Activated T-cell treated with anti-CD3 and anti-CD28 coated beads, Interleukin-2, amount 50 U/mL, for 4 hours (primary cell): ENCODE data around the gene NEDD4. TPM values are rescaled to one million over a fixed set of nuclear protein-coding genes. Genes with fewer than 3 reads are reported as not detected.
"Not testable (repeated sequence)": the region's sequence is repeated elsewhere in the genome, so short reads cannot be mapped to it uniquely, and the experiment has no call there.

Experiments
- ATAC-seq, 2 donors: fragments of 200-7000 bp; cut with Tn5 transposase; one replicate each; pipeline ENCODE4 v1.10.0; 2021
- DNase-seq: peaks from one replicate; pipeline ENCODE4 v3.0.0-alpha.2; 2020
- H3K27me3 Mint-ChIP-seq: one replicate; pipeline ENCODE4 v1.8.0; 2021; ENCODE audit warnings: low read depth, mixed read lengths
- H3K36me3 Mint-ChIP-seq: one replicate; pipeline ENCODE4 v1.8.0; 2022; ENCODE audit warnings: mixed read lengths; ENCODE audit not compliant: insufficient read depth
- H3K4me1 Mint-ChIP-seq: one replicate; pipeline ENCODE4 v1.8.0; 2021; ENCODE audit warnings: low read depth, mixed read lengths
- H3K4me3 Mint-ChIP-seq: one replicate; pipeline ENCODE4 v1.8.0; 2021; ENCODE audit warnings: mild to moderate bottlenecking, moderate library complexity, mixed read lengths
- H3K9me3 Mint-ChIP-seq: one replicate; pipeline ENCODE4 v1.8.0; 2021; ENCODE audit warnings: mixed read lengths
- total RNA-seq, 3 donors: library from RNA; stranded (reverse); gene quantifications; one replicate each; pipeline ENCODE4 v1.2.1, GENCODE V29; 2021

The NEDD4 gene
- total RNA-seq, 3 donors from 2014 or later = 4.5 to 9.4 (median 8.0) TPM

DNA sequence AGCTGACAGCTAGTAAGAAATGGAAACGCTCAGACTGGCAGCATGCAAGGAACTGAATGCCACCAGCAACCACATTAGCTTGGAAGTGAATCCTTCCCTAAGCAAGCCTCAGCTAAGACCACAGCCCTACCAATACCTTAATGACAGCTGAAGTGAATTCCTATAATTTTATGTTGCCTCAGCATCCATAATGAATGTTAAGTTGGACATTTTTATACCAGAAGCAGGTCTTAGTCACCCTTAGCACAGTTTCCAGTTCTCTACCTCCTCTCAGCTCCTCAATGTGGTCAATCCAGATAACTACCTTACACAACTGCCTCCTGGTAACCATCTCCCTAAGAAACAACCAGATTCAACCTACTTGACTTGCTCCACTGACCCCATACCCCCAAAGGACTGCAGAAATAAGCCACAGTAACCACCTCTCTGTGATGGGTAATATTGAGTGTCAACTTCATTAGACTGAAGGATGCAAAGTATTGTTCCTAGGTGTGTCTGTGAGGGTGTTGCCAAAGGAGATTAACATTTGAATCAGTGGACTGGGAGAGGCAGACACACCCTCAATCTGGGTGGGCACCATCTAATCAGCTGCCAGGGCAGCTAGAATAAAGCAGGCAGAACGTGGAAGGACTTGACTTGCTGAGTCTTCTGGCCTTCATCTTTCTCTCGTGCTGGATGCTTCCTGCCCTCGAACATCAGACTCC lies 33.5 kb downstream of the NEDD4 start:
- H3K9me3 Mint-ChIP-seq = no peaks in the 10 kb centered on the region
- no peak overlapping the region for H3K4me3 Mint-ChIP-seq
- no peaks in the 10 kb centered on the region for H3K4me1 Mint-ChIP-seq
- no peak for ATAC-seq
- DNase-seq = no peak
- H3K36me3 Mint-ChIP-seq = peaks cover 1% of the 10 kb centered on the region
- H3K27me3 Mint-ChIP-seq = no peaks in the 10 kb centered on the region

DNA sequence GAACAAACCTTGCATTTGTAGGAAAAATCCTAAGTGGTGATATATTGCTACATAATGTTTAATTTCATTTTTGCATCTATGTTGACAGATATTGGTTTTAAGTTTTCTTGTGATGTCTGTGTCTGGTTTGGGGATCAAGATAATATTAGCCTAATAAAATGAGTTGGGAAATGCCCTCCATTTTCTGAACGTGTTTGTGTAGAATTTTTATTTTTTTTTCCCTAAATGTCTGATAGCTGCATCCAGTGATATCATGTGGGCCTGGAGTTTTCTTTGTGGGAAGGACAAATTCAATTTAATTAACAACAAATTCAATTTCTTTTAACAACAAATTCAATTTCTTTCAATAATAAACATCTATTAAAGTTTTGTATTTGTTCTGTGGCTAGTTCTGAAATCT lies 35.1 kb downstream of the NEDD4 start:
- Mint-ChIP-seq H3K36me3 (no peaks in the 10 kb centered on the region), H3K9me3 (no peaks in the 10 kb centered on the region), H3K4me3 (no peak overlapping the region), H3K27me3 (no peaks in the 10 kb centered on the region), H3K4me1 (no peaks in the 10 kb centered on the region)
- no peak for DNase-seq
- ATAC-seq = no peak

DNA sequence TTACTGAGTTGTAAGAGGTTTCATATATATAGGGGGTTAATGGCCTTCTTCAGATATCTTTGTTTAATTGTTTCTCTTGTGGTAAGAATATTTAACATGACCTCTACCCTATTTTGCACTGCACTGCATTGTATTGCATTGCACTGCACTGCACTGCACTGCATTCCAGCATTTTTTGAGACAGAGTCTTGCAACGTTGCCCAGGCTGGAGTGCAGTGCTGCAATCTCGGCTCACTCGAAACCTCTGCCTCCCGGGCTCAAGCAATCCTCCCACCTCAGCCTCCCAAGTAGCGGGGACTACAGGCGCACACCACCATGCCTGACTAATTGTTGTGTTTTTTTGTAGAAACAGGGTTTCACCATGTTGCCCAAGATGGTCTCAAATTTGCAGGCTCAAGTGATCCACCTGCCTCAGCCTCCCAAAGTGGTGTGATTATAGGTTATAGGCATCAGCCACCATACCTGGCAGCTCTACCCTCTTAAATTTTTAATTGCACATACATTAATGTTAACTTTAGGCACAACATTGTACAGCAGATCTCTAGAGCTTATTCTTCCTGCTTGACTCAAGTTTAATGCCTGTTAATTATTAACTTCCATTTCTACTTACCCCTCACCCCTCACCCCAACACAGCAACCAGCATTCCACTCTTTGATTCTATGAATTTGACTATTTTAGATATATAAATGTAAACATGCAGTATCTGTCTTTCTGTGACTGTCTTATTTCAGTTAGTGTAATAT lies 38.4 kb downstream of the NEDD4 start:
- Mint-ChIP-seq H3K9me3 (no peaks in the 10 kb centered on the region), H3K27me3 (no peaks in the 10 kb centered on the region), H3K4me1 (no peaks in the 10 kb centered on the region), H3K4me3 (no peak overlapping the region), H3K36me3 (no peaks in the 10 kb centered on the region)
- ATAC-seq (no peak), DNase-seq (no peak)

DNA sequence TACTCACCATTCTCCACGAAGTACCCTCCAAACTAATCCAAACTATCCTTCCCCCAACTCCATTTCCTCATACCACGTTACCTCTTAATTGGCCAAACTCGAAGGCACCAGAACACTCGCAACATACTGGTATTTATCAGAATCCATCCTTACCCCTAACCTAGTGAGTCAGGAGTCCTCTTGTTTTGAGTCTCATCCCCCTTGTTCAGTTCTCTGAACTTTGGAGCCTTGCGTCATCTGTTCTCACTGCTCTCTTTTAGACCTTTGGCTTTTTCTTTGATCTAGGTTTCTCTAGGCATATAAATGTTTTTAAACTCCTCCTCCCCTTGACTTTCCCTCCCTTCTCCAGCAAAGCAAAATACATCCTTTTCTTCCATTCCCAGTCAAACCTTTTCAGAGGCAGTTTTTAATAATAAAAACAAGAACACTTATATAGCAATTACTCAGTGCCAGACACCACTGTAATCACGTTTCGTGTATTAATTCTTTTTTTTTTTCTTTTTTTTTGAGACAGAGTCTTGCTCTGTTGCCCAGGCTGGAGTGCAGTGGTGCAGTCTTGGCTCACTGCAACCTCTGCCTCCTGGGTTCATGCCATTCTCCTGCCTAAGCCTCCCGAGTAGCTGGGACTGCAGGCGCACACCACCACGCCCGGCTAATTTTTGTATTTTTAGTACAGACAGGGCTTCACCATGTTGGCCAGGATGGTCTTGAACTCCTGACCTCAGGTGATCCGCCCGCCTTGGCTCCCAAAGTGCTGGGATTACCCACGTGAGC lies 40.7 kb downstream of the NEDD4 start:
- H3K9me3 Mint-ChIP-seq, H3K4me3 Mint-ChIP-seq, ATAC-seq, H3K27me3 Mint-ChIP-seq, H3K36me3 Mint-ChIP-seq, H3K4me1 Mint-ChIP-seq, DNase-seq: not testable (repeated sequence)

DNA sequence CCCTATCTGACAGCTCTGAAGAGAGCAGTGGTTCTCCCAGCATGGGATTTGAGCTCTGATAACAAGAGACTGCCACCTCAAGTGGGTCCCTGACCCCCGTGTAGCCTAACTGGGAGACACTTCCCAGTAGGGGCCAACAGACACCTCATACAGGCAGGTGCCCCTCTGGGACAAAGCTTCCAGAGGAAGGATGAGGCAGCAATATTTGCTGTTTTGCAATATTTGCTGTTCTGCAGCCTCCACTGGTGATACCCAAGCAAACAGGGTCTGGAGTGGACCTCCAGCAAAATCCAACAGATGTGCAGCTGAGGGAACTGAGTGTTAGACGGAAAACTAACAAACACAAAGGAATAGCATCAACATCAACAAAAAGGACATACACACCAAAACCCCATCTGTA lies 48.8 kb downstream of the NEDD4 start:
- H3K27me3 Mint-ChIP-seq, ATAC-seq, H3K36me3 Mint-ChIP-seq, DNase-seq, H3K4me3 Mint-ChIP-seq, H3K4me1 Mint-ChIP-seq: not testable (repeated sequence)
- H3K9me3 Mint-ChIP-seq = peaks cover 21% of the 10 kb centered on the region

DNA sequence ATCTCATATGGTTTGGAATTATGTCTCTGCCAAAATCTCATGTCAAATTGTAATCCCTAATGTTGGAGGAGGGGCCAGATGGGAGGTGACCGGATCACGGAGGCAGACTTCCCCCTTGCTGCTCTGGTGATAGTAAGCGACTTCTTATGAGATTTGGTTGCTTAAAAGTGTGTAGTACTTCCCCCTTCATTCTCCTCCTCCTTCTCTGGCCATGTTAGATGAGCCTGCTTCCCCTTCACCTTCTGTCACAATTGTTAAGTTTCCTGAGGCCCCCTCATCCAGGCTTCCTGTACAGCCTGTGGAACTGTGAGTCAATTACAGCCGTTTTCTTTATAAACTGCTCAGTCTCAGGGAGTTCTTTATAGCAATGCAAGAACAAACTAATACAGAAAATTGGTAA lies 51.1 kb downstream of the NEDD4 start:
- H3K4me3 Mint-ChIP-seq = no peak overlapping the region
- H3K36me3 Mint-ChIP-seq = peaks cover 10% of the 10 kb centered on the region
- H3K4me1 Mint-ChIP-seq = no peaks in the 10 kb centered on the region
- DNase-seq (no peak), ATAC-seq (no peak)
- H3K9me3 Mint-ChIP-seq = peaks cover 25% of the 10 kb centered on the region
- no peaks in the 10 kb centered on the region for H3K27me3 Mint-ChIP-seq

DNA sequence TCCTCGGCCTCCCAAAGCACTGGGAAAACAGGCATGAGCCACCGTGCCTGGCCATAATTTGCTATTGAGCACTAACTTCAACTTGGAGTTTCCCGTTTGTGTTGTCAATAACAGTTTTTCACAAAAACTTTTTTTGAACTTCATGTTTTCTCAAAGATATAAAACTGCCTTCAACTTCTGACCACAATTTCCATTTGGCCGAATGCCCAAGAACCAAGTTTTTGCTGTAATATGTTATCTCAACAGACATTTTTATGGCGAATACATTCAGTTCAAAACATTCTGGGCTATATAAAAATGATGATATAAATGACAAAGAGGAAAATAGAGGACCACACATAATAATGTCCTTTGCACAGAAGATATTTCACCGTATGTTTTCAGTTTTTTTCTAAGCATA lies 56.4 kb downstream of the NEDD4 start:
- Mint-ChIP-seq H3K36me3 (peaks cover 11% of the 10 kb centered on the region), H3K4me1 (no peaks in the 10 kb centered on the region), H3K9me3 (peaks cover 10% of the 10 kb centered on the region), H3K4me3 (no peak overlapping the region), H3K27me3 (no peaks in the 10 kb centered on the region)
- DNase-seq (no peak), ATAC-seq (no peak)

DNA sequence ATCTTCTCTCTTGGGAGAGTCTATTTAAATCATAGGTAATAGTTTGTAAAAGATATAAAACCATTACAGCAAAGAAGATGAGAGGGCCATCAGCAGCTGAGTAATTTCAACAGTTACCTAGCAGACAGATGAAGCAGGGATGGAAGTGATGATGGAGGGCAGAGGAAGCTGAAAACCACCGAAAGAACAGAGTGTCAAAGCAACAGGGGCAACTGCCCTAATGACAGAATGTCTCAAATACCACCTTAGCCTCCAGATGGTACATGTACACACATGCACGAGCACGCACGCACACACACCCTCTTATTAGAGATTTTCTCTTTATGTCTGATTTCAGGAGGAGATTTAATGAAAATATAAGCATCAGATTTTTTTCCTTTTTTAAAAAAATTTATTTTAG lies 64.5 kb downstream of the NEDD4 start:
- no peak overlapping the region for H3K4me3 Mint-ChIP-seq
- H3K36me3 Mint-ChIP-seq = peaks cover 7% of the 10 kb centered on the region
- H3K27me3 Mint-ChIP-seq = no peaks in the 10 kb centered on the region
- no peak for DNase-seq
- H3K4me1 Mint-ChIP-seq = no peaks in the 10 kb centered on the region
- peaks cover 5% of the 10 kb centered on the region for H3K9me3 Mint-ChIP-seq
- no peak for ATAC-seq

DNA sequence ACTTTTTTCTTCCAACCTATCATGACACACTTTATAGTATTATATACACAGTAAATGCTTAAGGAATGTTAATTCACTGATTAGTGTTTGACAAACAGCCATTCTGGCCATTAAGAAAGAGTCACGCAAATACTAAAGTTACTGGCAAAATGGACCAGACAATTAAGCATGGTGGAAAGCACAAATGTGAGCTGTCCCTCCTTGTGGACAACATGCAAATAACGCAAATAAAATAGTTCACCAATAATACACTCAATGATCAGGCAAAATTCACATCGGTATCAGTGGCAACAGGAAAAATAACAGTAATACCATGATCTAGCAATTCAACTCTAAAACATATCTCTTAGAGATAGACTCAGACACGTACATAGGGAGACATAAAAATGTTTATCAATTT lies 71.7 kb downstream of the NEDD4 start:
- H3K27me3 Mint-ChIP-seq = no peaks in the 10 kb centered on the region
- no peak for DNase-seq
- no peaks in the 10 kb centered on the region for H3K4me1 Mint-ChIP-seq
- no peak overlapping the region for H3K4me3 Mint-ChIP-seq
- no peaks in the 10 kb centered on the region for H3K9me3 Mint-ChIP-seq
- no peak for ATAC-seq
- H3K36me3 Mint-ChIP-seq = no peaks in the 10 kb centered on the region

DNA sequence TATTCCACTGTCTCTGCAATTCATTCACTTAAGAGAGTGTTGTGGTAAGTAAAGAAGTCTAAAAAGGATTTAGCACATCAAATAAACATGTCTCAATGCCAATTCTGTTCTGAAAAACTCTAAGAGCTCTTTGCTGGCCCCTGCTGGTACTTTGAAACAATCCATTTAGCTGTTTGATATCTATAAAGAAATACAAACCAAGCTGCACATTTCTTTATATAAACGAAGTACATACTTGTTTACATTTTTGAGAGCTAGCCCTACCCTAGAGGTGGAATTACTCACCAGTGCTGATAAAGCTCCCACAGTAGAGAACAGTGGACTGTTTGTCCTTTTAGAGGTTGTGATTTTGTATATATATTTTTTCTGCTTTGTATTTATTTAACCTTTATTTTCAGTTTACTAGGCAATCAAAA lies 75.5 kb downstream of the NEDD4 start:
- ATAC-seq = no peak
- DNase-seq = no peak
- Mint-ChIP-seq H3K4me3 (no peak overlapping the region), H3K9me3 (no peaks in the 10 kb centered on the region), H3K4me1 (no peaks in the 10 kb centered on the region), H3K36me3 (no peaks in the 10 kb centered on the region), H3K27me3 (no peaks in the 10 kb centered on the region)

DNA sequence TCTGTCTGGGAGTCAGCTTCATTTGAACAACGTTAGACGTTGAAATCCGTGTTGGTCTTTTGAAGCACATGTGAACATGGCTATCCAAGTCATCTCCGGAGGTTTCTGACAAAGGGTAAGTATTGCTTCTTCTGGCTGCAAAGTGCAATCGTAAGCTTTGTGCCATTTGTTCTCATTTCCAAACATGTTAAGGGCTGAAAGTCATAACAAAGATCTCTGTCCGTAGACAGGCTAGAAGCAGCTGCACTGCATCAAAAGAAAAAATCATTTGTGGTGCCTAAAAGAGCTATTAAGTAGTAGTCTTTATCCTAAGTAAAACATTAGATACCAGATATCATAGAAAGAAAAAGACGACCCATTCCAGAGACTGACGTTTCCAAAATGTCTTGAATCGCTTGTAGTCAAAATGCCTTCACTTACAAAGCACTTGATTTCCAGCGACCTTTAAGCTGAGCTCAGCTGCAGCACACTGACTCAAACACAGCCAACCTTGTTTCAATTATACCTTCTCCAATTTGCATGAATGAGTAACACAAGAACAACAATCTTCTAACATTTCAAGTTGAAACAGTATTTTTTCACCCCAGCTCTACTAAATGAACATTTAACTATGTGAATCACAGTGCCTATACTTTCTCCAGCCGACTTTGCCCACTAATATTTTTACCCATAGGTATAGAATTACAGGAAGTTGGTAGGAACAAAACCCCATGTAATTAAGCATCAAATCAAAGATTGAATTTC lies 76.6 kb downstream of the NEDD4 start:
- H3K9me3 Mint-ChIP-seq = no peaks in the 10 kb centered on the region
- no peaks in the 10 kb centered on the region for H3K4me1 Mint-ChIP-seq
- ATAC-seq (no peak), DNase-seq (no peak)
- no peaks in the 10 kb centered on the region for H3K27me3 Mint-ChIP-seq
- no peak overlapping the region for H3K4me3 Mint-ChIP-seq
- H3K36me3 Mint-ChIP-seq = no peaks in the 10 kb centered on the region

DNA sequence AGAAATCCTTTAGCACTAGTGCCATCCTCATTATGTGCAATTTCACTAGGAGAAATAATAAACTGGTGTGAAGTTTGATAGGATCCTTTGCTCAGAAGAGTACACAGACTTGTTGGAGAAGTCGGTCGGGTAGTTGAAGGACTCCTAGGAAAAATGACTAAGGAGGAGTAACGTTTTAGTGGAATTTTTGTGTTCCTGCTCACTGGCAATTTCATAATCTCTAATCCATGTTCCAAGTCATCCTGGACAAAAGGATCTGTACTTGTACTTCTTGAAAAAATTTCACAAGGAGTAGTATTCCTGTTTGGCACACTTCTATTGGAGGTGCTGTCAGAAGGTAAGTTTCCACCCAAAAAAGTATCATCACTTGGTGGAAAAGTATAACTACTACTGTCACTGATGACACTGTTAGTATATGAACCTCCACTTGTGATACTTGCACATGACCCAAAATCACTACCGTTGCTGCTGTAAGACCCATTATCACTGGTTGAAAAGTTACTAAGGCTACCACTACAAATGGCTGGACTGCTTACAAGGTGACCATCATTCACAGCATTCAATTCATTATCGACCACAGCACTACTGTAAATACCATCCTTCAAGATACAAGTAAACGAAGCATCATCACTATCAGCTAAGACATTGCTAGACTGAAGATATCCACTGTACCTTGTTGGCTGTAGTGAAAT lies 77.4 kb downstream of the NEDD4 start:
- no peak for ATAC-seq
- no peak overlapping the region for H3K4me3 Mint-ChIP-seq
- H3K36me3 Mint-ChIP-seq = no peaks in the 10 kb centered on the region
- H3K4me1 Mint-ChIP-seq = no peaks in the 10 kb centered on the region
- no peaks in the 10 kb centered on the region for H3K27me3 Mint-ChIP-seq
- no peaks in the 10 kb centered on the region for H3K9me3 Mint-ChIP-seq
- no peak for DNase-seq

DNA sequence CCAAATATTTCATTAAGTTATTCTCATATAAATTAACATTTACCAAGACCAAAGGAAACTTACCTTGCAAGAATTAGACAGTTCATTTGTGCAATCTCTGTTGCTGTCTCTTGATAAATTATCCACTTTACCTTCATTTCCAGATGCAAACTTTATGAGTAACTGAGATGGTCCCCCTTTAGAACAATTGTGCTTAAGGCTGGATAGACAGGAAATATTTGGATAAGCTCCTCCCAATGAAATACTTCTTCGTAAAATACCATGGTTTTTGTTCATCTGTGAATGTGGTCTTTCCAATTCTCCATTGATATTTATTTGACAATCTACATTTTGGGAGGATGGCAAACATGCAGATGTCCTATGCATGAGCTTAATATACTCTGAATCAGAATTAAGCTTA lies 78.2 kb downstream of the NEDD4 start:
- H3K9me3 Mint-ChIP-seq = no peaks in the 10 kb centered on the region
- no peaks in the 10 kb centered on the region for H3K4me1 Mint-ChIP-seq
- no peak overlapping the region for H3K4me3 Mint-ChIP-seq
- H3K36me3 Mint-ChIP-seq = no peaks in the 10 kb centered on the region
- H3K27me3 Mint-ChIP-seq = no peaks in the 10 kb centered on the region
- no peak for DNase-seq
- no peak for ATAC-seq

DNA sequence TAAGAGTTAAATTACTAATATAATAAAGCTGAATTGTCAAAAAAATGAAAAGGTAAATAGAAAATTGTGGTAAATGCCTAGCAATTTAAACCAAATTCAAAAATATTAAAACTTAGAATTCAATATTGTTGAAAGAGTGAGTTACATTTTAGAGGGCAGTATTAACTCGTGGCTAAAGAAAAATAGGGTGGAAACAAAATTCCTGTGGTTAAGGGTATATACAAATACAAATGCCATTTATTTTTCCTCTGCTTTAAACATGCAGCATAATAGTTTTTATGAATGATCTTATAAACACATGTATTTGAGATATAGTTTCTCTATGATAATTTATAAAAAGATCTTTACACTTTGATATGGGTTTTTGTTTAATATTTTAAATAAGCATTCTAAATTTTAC lies 79.0 kb downstream of the NEDD4 start:
- Mint-ChIP-seq H3K27me3 (no peaks in the 10 kb centered on the region), H3K9me3 (no peaks in the 10 kb centered on the region), H3K4me3 (no peak overlapping the region), H3K36me3 (no peaks in the 10 kb centered on the region), H3K4me1 (no peaks in the 10 kb centered on the region)
- ATAC-seq (no peak), DNase-seq (no peak)
